Myocyte (in vitro differentiated cells): ENCODE measurements around the gene ZNRF3. TPM values are rescaled to one million over a fixed set of nuclear protein-coding genes. Genes with fewer than 3 reads are reported as not detected.
"Not testable (repeated sequence)": the region's sequence is repeated elsewhere in the genome, so short reads cannot be mapped to it uniquely, and the experiment has no call there.

Experiments
- DNase-seq: peaks from one replicate; pipeline ENCODE4 v3.0.0-alpha.2; 2012; ENCODE audit warnings: low read depth
- total RNA-seq: library from RNA; depleted of rRNA; stranded (reverse); fragments of >200 nt; gene quantifications from 2 replicates; pipeline ENCODE4 v1.2.3, GENCODE V29; 2014

ZNRF3 gene
- total RNA-seq, 1 donor from 2014 or later: 13.9 TPM

GRCh38 chr22:29030618-29031226 is 147.3 kb downstream of the ZNRF3 start:
- DNase-seq: peak; percentile 92

GRCh38 chr22:29031227-29032011 is 148.0 kb downstream of the ZNRF3 start:
- peak; percentile 95 for DNase-seq

- DNase-seq: no peak
Observed at GRCh38 chr22:29032014-29032475, 148.7 kb downstream of the ZNRF3 start.

- DNase-seq: no peak
Observed at GRCh38 chr22:29032584-29032983, 149.2 kb downstream of the ZNRF3 start.

- no peak for DNase-seq
Observed at GRCh38 chr22:29037340-29037932, 154.1 kb downstream of the ZNRF3 start.

GRCh38 chr22:29039148-29039547 is 155.8 kb downstream of the ZNRF3 start:
- no peak for DNase-seq

- DNase-seq: not testable (repeated sequence)
Observed at GRCh38 chr22:29039684-29040083, 156.3 kb downstream of the ZNRF3 start.

- peak; percentile 81 for DNase-seq
Observed at GRCh38 chr22:29040385-29041275, 157.3 kb downstream of the ZNRF3 start.

- DNase-seq: no peak
Observed at GRCh38 chr22:29041408-29041807, 158.0 kb downstream of the ZNRF3 start.

GRCh38 chr22:29043906-29044575 is 160.7 kb downstream of the ZNRF3 start:
- DNase-seq: no peak

- DNase-seq: peak; percentile 71
Observed at GRCh38 chr22:29044657-29045176, 161.3 kb downstream of the ZNRF3 start.

- DNase-seq: no peak
Observed at GRCh38 chr22:29048822-29049654, 165.7 kb downstream of the ZNRF3 start.

- DNase-seq: no peak
Observed at GRCh38 chr22:29049655-29050263, 166.4 kb downstream of the ZNRF3 start.

GRCh38 chr22:29050457-29050856 is 167.1 kb downstream of the ZNRF3 start:
- DNase-seq: no peak

GRCh38 chr22:29053048-29053702 is 169.8 kb downstream of the ZNRF3 start:
- no peak for DNase-seq

- DNase-seq: peak; percentile 71
Observed at GRCh38 chr22:29054251-29054767, 170.9 kb downstream of the ZNRF3 start.

- peak; percentile 95 for DNase-seq
Observed at GRCh38 chr22:29055192-29055830, 171.9 kb downstream of the ZNRF3 start.

GRCh38 chr22:29056472-29056871 is 173.1 kb downstream of the ZNRF3 start:
- DNase-seq: no peak
